GM19328 (cell line): ENCODE data around the gene ZNF280B.
"Not testable (repeated sequence)": the region's sequence is repeated elsewhere in the genome, so short reads cannot be mapped to it uniquely, and the experiment has no call there.

ENCODE experiments used
- ATAC-seq: cut with Tn5 transposase; IDR thresholded peaks from one replicate; pipeline ENCODE4 v1.9.1; 2021; ENCODE audit warnings: mild to moderate bottlenecking, moderate library complexity; ENCODE audit not compliant: unreplicated experiment

Gene ZNF280B

DNA sequence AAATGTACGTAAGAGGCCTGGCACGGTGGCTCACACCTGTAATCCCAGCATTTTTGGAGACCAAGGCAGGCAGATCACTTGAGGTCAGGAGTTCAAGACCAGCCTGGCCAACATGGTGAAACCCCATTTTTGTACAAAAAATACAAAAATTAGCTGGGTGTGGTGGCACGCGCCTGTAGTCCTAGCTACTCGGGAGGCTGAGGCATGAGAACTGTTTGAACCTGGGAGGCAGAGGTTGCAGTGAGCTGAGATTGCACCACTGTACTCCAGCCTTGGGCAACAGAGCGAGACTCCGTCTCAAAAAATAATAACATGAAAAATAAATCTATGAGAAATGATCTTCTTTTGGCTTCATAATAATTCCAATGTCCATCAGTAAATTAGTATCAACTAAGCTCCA, 2.3 kb upstream of the ZNF280B start:
- not testable (repeated sequence) for ATAC-seq

DNA sequence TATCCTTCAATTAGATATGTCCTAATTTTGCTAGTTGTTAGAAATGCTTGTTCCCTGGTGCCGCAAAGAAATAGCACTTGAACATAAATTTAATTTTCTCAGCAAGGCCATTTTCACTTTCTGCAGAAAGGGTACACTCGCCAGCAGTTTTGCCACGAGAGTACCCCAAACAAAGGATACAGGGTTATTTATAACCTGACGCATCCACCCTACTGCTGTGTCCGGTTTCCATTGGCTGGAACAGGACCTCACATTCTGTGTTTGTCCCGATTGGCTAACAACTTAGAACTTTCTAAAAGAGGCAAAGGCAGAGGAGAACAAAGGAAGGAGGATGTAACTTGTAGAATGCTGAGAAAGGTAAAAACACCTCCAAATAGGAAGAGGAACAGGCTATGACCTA, 1.4 kb upstream of the ZNF280B start:
- ATAC-seq = not testable (repeated sequence)

DNA sequence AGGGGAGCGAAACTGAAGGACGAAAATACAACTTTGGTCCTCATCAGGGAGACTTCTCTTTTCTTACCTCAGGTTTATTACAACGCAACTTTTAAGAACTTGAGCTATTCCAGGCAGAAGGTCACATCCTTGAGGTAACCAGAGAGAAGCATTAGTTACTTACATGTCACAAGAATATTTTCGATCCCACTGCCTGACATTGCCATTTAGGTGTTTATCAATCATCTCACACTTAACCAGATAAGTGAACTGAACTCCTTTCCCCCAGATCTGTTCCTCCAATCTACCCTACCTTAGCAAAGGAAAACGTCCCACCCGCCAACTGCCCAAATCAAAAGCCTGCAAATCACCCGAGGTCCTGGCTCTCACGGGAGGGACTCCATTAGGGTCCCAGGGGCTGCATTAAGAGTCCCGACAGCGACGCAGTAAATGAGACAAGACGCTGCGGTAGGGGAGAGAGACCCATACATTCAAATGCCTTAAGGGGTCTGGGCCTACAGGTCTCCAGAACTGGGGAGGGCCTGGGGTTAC, 734 bp downstream of the ZNF280B start:
- no peak for ATAC-seq

DNA sequence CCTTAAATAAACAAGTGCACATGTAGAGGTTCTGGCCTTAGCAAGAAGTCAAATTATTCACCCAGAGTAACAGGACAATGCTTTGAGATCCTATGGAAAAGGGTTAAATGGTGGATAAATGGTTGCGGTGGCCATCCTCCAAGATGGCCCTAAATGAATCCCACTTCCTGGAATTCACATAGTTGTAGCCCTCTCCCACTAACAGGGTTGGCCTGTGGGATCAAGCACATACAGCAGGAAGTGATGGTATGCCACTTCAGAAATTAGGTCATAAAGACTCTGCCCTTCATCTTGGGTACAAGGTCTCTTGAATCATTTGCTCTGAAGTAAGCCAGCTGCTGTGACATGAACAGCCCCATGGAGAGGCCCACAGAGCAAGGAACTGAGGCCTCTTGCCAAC, 1.8 kb downstream of the ZNF280B start:
- ATAC-seq = no peak

DNA sequence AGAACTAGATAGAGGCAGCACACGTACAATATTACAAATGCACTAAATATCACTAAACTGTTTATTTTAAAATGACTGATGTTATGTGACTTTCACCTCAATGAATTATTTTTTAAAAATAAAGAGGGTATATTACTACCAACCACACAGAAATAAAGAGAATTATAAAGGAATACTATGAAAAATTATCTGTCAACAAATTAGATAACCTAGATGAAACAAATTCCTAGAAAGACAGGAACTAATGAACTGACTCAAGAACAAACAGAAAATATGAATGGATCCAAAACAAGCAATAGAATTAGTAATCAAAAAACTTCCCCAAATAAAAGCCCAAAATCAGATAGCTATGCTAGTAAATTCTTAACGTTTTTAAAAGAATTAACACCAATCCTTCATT, 10.3 kb downstream of the ZNF280B start:
- no peak for ATAC-seq

DNA sequence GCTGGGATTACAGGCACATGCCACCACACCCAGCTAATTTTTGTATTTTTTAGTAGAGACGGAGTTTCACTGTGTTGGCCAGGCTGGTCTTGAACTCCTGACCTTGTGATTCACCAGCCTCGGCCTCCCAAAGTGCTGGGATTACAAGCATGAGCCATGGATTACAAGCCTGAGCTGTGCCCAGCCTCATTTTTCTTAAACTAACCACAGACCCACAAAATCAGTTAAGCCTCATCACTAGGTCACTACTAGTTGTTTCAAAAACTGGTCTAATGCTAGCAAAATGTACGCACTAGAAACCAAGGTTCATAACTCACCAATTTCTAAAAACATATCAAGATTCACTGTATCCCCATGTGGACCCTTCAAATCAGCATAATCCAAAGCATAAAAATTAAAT, 17.0 kb downstream of the ZNF280B start:
- ATAC-seq = not testable (repeated sequence)

DNA sequence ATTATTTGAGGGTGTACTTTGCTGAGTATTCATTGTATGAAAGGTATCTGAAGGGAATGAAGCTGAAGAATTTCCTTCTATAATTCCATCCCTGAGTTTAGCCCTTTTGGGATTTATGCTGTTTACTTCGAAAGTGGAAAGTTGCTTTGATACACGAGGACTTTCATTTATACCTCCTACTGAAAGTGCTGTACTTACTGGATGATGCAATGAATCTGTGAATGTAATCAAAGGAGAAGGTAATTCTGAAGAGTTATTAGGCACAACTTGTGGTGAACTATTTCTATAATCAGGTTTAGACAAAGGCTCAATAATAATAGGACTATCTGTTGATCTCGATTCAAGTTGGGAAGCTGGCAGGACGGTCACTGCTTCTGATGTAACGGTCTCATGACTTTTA, 19.8 kb downstream of the ZNF280B start:
- ATAC-seq = no peak

DNA sequence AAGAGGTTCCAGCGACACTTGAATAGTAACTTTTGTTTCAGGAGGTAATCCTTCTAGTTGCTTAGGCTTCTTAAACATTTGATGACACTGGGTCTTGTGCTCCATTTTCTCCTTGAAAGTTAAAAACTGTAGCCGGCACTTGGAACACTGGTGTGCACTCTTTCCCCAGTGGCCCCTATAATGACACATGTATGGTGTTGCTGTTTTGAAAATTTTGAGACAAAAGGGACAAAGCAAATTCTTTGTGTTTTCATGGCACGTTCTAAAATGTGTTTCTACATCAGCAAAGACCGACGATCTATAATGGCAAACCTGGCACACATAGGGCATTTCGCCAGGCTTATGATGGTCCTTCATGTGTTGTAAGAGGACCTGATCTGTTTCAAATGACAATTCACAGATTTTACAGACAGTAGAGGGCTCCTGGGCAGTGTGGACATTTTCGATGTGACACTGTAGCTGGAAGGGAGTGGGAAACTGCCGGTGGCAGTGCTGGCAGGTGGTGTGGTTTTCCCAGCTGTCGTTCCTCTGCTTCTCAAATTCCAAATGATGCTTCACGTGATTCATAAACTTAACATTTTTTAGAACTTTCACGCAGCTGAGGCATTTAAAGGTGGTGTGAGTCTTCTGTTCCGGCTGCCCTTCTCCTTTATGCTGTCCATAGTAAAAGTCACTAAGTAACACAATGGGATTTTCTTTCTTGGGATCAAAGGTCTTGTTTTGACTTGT, 20.5 kb downstream of the ZNF280B start:
- no peak for ATAC-seq

DNA sequence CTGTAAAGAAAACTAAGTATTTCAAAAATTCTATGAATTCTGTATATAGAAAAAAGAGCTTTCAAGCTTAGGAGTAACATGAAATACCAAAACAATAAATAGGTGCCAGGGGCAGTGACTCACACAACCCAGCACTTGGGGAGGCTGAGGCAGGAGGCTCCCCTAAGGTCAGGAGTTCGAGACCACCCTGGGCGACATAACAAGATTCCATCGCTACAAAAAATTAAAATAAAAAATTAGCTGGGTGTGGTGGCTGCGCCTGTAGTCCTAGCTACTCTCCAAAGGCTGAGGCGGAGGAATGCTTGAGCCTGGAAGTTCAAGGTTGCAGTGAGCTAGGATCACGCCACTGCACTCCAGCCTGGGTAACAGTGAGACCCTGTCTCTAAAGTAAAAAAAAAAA, 21.5 kb downstream of the ZNF280B start:
- ATAC-seq = no peak

DNA sequence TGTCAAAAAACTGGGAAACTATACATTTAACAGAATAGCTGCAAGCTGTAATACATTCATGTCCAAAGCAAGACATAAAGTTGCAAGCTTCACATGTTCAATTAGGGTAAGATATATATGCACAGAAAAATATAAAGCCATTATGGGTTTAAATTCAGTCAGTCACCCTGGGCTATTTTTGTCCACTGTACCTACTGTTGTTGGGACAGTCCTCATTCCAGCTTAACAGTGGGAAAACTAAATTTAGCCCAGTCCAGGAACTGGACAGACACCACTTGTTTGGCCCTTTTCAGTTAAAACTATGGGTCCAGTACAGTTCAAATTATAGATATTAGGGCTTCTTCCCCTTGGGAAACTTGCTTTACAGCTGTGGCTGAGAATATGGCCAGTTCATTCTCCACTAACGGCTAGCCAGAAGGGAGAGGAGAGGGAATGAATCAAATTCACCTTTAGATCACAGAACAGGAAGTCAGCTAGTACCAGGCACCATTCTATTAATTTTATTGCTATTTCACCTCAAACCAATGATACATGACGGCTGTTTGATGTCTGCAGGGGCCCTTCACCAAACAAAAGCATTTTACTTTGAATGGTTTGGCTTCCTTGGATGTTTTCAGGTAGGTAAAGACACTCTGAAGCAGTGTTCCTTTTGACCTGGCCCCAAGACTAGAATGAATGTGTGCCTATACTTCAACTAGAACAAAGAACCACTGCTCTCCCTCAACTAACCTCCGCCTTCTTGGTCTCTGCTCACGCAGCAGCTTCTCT, 22.2 kb downstream of the ZNF280B start:
- ATAC-seq = no peak

DNA sequence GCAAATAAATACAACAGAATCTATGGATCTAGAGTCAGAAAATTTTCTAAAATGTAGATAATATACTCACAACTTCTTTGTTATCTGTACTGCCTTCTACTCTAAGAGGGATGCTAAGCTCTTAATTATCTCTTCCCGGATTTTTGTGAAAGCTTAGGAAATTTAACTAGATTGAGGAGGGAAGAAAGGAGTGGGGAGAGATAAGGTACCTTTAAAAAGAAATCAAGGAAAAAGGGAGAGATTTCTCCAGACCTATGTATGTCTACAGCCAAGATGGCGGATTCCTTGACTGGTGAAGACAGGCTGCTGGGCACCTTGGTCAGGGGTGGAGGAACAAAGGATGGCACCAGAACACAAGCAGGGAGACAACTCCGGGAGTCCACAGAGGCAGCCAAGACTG, 23.0 kb downstream of the ZNF280B start:
- ATAC-seq = no peak

DNA sequence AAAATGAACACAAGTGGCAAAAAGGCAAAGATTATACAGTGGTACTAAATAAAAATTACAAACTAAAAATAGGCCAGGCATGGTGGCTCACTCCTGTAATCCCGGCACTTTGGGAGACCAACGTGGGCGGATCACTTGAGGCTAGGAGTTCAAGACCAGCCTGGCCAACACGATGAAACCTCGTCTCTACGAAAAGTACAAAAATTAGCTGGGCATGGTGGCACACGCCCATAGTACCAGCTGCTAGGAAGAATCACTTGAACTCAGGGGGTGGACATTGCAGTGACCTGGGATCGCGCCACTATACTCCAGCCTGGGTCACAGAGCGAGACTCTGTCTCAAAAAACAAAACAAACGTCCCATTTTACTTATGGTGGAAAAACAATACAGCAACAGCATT, 24.5 kb downstream of the ZNF280B start:
- ATAC-seq = no peak

DNA sequence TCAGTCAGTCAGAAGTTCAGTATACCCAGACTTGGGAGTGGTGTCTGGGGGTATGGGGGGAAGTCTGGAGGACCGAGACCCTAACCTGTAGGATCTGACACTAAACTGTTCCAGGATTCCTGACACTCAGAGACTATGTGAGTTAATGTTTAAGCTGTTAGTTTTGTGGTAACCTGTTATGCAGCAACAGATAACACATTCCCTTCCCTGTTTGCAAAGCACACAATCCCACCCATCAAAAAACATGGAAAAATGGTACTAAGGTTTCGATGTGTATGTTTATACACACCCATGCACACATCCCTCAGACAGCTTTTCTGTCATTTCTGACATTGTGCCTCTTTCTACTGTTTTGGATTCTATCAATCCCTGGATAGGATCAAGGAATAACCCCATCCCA, 27.6 kb downstream of the ZNF280B start:
- ATAC-seq = no peak

DNA sequence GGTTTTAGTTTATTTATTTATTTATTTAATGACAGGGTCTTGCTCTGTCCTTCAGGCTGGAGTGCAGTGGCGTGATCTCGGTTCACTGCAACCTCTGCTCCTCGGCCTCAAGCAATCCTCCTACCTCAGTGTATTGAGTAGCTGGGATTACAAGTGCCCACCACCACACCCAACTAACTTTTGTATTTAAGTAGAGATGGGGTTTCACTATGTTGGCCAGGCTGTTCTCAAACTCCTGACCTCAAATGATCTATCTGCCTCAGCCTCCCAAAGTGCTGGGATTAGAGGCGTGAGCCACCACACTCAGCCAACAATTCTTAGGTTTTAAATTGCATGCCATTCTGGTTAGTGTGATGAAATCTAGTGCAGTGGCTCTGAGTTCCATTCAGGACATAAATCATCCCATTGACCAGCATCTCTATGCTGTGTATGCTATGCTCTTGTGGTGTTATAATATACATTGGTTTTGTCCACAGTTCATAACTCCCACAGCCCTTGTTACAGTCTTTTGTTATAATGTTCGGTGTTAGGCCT, 28.5 kb downstream of the ZNF280B start:
- ATAC-seq = no peak

DNA sequence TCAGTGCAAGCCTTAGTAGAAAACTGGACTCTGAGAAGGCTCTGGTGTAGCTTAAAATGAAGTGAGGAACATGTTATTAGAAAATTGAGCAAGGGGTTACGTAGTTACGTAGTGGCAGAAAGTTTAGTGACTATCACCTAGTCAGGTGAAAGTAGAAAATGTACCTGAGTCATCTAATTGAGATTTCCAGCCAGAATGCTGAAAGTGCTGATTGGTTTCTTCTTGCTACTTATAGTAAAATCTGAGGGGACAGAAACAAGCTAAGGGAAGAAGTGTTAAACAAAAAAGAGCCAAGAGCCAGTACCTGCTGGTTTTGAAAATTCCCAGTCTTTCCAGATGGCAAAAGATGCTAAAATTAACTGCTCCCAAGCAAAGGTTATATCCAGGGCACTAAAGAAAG, 29.4 kb downstream of the ZNF280B start:
- ATAC-seq = no peak

DNA sequence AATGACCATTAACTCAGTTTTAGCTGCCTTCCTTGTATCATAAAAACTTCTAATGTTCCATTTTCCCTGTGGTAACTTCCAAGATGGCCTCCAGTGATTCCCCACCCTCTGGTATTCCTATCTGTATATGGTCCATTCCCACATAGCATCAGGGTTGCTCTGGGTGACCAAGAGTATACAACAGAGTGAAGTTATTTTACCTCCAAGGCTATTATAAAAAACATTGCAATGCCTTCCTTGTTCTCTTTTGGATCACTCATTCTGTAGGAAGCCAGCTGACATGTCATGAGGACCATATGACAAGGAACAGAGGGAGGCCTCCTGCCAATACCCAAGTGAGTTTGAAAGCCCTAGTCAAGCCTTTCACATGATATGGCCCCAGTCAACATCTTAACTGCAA, 30.1 kb downstream of the ZNF280B start:
- no peak for ATAC-seq

DNA sequence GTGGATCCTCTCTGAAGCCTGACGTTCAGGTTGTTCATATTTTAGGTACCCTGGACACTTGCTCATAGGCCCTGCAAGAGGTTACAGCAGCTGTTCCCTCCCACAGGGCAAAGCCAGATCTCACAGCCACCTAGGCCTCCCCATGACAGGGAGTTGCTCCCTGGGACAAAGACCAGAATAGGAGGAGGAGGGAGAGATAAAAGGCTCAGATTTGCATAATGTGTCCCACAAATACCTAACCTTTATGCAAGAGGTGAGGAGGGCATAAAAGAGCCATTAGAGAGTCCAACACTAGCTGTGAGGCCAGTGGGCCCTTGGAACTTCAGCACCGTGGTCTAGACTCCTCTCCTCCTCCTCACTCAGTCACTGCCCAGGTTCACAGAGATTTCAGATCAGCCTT, 33.8 kb downstream of the ZNF280B start:
- no peak for ATAC-seq

DNA sequence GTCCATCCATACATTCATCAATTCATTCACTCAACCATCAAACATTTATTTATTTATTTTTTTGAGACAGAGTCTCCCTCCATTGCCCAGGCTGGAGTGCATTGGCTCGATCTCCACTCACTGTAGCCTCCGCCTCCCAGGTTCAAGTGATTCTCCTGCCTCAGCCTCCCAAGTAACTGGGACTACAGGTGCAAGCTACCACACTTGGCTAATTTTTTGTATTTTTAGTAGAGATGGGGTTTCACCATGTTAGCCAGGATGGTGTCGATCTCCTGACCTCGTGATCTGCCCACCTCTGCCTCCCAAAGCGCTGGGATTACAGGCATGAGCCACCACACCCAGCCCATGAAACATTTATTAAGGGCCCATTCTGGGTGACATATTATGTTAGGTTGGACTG, 37.4 kb downstream of the ZNF280B start:
- ATAC-seq = not testable (repeated sequence)

DNA sequence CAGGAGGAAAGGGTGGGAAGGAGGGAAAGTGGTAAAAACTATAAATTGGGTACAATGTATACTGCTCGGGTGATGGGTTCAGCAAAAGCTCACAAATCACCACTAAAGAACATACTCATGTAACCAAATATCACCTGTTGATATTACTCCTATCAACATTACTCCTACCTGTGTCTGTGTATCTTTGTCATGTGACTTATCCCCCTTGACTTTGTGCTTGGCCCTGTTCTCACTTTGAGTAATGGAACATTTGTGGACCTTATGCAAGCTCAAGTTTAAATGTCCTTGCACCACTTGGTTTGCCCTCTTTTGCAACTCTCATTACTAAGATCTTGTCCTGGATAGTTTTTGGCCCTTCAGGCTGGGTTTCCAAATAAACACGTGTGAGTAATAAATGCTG, 39.0 kb downstream of the ZNF280B start:
- no peak for ATAC-seq

DNA sequence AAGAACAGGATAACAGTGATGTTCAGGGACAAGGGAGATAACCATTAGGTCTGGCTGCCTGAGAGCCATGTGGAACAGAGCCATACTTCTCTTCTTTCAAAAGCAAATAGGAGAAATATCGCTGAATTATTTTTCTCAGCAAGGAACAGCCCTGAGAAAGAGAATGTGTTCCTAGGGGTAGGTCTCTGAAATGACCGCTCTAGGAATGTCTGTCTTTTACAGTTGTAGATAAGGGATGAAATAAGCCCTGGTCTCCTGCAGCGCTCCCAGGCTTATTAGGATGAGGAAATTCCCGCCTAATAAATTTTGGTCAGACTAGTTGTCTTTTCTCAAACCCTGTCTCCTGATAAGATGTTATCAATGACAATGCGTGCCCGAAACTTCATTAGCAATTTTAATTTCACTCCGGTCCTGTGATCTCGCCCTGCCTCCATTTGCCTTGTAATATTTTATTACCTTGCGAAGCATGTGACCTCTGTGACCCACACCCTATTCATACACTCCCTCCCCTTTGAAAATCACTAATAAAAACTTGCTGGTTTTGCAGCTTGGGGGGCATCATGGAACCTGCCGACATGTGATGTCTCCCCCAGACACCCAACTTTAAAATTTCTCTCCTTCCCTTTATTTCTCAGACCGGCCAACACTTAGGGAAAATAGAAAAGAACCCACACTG, 39.6 kb downstream of the ZNF280B start:
- not testable (repeated sequence) for ATAC-seq

DNA sequence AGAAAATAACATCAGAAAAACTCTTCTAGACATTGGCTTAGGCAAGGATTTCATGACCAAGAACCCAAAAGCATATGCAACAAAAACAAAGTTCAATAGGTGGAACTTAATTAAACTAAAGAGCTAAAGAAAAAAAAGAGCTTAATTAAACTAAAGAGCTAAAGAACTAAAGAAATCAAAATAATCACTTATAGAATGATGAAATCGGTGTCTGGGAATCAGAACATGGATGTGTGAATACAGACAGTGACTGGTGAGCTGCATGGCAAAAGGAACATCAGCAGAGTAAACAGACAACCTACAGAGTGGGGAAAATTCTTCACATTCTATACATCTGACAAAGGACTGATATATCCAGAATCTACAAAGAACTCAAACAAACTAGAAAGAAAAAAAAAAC, 41.4 kb downstream of the ZNF280B start:
- ATAC-seq = no peak
